Activated CD8-positive, alpha-beta T cell treated with anti-CD3 and anti-CD28 coated beads for 36 hours (primary cell): ENCODE measurements around the gene FANCE. TPM values are rescaled to one million over a fixed set of nuclear protein-coding genes. Genes with fewer than 3 reads are reported as not detected.
A peak's percentile ranks its signal among the peaks of the same experiment; 100 is the strongest.

Experiments used
- ATAC-seq: fragments of 200-7000 bp; cut with Tn5 transposase; one replicate; pipeline ENCODE4 v1.10.0; 2021; ENCODE audit warnings: mild to moderate bottlenecking, moderate library complexity
- CTCF ChIA-PET: fragments of 350-600 bp; sonication (Branson Sonifier 250); formaldehyde crosslinking; loops from one replicate; lab custom pipeline; 2021; ENCODE audit warnings: antibody characterized with exemption; lab: Charles Lee
- POLR2A ChIA-PET: fragments of 350-600 bp; sonication (Branson Sonifier 250); formaldehyde crosslinking; loops from one replicate; lab custom pipeline; 2021; ENCODE audit warnings: antibody characterized with exemption; lab: Charles Lee
- DNase-seq: peaks from one replicate; pipeline ENCODE4 v3.0.0-alpha.2; 2020
- H3K27ac Mint-ChIP-seq: one replicate; pipeline ENCODE4 v1.8.0; 2021; ENCODE audit warnings: mild to moderate bottlenecking, mixed read lengths
- H3K27me3 Mint-ChIP-seq: one replicate; pipeline ENCODE4 v1.8.0; 2021; ENCODE audit warnings: mixed read lengths
- H3K36me3 Mint-ChIP-seq: one replicate; pipeline ENCODE4 v1.8.0; 2021; ENCODE audit warnings: low read depth, mixed read lengths
- H3K4me1 Mint-ChIP-seq: one replicate; pipeline ENCODE4 v1.8.0; 2021; ENCODE audit warnings: low read depth, mixed read lengths
- H3K4me3 Mint-ChIP-seq: one replicate; pipeline ENCODE4 v1.8.0; 2021; ENCODE audit warnings: mild to moderate bottlenecking, moderate library complexity, mixed read lengths
- H3K9me3 Mint-ChIP-seq: one replicate; pipeline ENCODE4 v1.8.0; 2021; ENCODE audit warnings: mixed read lengths
- intact Hi-C: fragments of 100-400 bp; cut with micrococcal nuclease; formaldehyde crosslinking; loops from one replicate; pipeline ENCODE4 v1.10.0; 2022
- total RNA-seq, 2 experiments: library from RNA; stranded (reverse); gene quantifications; one replicate each; pipeline ENCODE4 v1.2.3, GENCODE V29; 2021
- TF ChIP-seq, protein P1 (sequence below): fragments of 200-600 bp; IDR thresholded peaks from one replicate; pipeline ENCODE4 v1.8.0; 2022; ENCODE audit warnings: antibody characterized with exemption, mild to moderate bottlenecking

FANCE gene
- total RNA-seq, 2 experiments from 2014 or later, result 18.8 to 19.4 TPM

DNA sequence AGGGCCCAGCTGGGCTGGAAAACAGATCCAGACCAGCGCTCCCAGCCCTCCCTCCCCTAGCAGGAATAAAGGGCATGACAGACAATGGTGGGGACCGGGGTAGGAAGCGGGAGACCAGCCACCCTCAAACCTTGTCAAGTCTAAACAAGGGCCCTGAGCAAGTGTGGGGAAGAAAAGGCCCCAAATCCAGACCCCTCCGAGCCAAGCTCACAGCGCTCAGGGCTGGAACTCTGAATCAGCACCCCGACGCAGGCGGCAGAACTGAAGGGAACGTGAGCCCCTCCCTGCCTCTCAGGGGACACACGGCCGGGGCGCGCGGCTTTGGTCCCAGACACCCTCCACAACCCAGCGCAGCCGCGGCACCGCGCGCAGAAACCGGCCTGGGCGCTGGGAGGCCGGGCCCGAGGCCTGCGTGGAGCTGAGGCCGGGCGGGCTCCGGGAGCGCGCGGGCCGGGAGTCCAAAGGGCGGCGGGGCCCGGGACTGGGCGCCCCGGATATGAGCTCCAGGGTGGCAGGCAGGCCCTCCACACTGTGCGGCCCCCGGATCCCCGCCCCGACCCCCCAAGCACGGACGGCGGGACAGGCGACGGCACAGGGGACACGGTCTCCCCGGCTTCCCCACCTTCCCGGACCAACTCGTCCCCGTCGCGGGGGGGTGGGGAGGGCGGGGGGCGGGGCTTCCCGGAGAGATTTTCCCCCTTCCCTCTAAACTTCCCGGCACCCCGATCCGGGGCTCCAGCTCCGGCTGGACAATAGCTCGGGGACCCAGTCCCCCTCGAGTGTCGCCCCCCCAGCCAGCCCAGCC, 44.1 kb downstream of the FANCE start:
- Mint-ChIP-seq H3K4me1 (peaks cover 14% of the 10 kb centered on the region), H3K27me3 (peaks cover 9% of the 10 kb centered on the region), H3K9me3 (no peaks in the 10 kb centered on the region), H3K27ac (no peak overlapping the region), H3K36me3 (no peaks in the 10 kb centered on the region), H3K4me3 (peak overlapping the region; percentile 59)
- POLR2A ChIA-PET, result interaction anchor here (0.9 to 24.5 kb wide), 5 partner anchors 11 to 46 kb away, joined by 3 to 327 read pairs (median 4); partner anchors contain the start of gene RPL10A
- DNase-seq (no peak), ATAC-seq (no peak)
- intact Hi-C loops, result no loop called here
- TF ChIP-seq, protein P1, sequence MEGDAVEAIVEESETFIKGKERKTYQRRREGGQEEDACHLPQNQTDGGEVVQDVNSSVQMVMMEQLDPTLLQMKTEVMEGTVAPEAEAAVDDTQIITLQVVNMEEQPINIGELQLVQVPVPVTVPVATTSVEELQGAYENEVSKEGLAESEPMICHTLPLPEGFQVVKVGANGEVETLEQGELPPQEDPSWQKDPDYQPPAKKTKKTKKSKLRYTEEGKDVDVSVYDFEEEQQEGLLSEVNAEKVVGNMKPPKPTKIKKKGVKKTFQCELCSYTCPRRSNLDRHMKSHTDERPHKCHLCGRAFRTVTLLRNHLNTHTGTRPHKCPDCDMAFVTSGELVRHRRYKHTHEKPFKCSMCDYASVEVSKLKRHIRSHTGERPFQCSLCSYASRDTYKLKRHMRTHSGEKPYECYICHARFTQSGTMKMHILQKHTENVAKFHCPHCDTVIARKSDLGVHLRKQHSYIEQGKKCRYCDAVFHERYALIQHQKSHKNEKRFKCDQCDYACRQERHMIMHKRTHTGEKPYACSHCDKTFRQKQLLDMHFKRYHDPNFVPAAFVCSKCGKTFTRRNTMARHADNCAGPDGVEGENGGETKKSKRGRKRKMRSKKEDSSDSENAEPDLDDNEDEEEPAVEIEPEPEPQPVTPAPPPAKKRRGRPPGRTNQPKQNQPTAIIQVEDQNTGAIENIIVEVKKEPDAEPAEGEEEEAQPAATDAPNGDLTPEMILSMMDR, result no peak
- CTCF ChIA-PET, result interaction anchor here (1.0 to 1.8 kb wide), 3 partner anchors 15 to 237 kb away, joined by 3 to 5 read pairs (median 4); no protein-coding TSS in a partner anchor

DNA sequence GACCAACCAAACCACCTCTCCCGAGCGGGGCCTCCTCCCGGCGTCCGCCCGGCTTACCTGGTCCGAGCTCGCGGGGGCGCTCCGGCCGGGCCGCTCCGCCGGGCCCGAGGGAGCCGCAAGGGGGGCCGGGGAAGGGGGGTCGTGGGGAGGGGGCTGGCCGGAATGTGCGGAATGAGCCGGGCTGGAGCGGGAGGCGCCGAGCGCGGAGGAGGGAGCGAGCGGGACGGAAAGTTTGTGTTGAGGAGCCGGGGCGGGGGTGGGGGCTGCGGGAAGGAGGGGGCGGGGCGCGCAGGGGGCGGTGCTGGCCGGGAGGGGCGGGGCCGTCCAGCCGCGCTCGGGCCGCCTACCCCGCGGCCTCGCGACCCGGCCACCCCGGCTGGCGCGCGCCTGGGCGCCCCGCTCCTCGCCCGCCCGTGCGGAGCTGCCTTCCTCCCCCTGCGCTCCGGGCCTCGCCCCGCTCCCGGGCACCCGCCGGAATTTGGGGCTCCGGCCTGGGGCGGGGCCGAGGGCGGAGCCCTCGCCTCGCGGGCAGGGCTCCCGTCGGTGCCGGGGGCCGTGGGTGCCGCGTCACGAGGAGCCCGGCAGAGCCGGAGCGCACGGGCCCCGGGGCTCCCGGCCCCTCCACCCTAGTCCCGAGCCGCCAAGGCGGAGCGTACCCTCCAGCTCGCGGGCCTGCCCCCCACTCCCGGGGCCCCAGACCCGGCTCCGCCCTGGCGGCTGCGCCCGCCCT, 44.9 kb downstream of the FANCE start, which contains the start of gene TEAD3:
TSS of gene TEAD3 (minus strand) at position 239 of the 730 bp plus-strand sequence.
- peaks cover 11% of the 10 kb centered on the region for H3K27me3 Mint-ChIP-seq
- no peaks in the 10 kb centered on the region for H3K36me3 Mint-ChIP-seq
- H3K4me1 Mint-ChIP-seq, result peaks cover 14% of the 10 kb centered on the region
- DNase-seq, result peak; percentile 48
- TF ChIP-seq, protein P1, result no peak
- H3K27ac Mint-ChIP-seq, result peak within 1 kb of the TSS; percentile 75
- POLR2A ChIA-PET, result interaction anchor here (0.6 to 24.5 kb wide), 5 partner anchors 10 to 76 kb away, joined by 3 to 327 read pairs (median 4); partner anchors contain the start of gene RPL10A
- CTCF ChIA-PET, result interaction anchor here (1.0 to 1.8 kb wide), 6 partner anchors 8 to 240 kb away, joined by 3 to 5 read pairs (median 3); partner anchors contain the start of gene ARMC12
- intact Hi-C loops, result no loop called here
- H3K4me3 Mint-ChIP-seq, result peak within 1 kb of the TSS; percentile 72
- H3K9me3 Mint-ChIP-seq, result no peaks in the 10 kb centered on the region
- peak; percentile 74 for ATAC-seq

DNA sequence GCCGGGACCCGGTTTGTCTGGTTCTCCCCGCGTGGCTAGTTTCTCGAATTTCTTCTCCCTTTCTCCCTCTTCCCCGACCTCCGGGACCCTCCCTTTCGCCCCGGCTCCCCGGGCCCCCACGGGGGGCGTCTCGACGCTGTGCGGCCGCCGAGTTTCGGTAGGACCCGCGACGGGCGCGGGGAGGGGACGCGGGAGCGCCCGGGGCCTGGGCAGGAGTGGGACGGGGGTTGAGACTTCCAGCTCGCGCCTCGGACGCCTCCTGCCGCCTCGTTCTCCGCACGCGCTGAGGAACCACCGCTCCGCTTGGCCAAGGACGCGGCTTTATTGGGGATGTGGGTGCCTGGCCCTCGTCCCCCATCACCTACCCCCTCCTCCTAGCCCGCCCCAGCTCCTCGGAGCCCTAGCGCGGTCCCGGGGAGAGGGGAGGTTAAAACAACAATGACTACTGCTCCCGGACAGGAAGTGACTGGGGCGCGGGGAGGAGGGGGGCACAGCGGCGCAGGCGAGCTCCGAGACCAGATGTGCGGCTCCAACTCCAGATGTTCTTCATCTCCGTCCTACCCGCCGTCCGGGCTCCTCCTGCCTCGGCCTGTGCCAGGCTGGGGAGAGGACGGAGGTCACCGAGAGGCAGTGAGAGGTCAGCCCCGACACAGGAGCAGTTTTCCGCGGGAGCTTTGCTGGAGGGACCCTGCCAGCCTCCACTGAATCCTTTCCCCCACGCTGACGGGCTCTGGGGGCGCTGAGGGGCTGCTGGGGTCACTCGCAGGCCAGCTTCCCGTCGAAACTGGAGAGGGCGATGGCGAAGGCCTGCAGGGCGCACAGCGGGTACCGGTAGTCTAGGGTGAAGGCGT, 45.7 kb downstream of the FANCE start:
- ChIA-PET CTCF (interaction anchor here (0.8 to 1.8 kb wide), 5 partner anchors 9 to 239 kb away, joined by 3 to 4 read pairs (median 3); partner anchors contain the start of gene ARMC12), POLR2A (interaction anchor here (0.6 to 24.5 kb wide), 4 partner anchors 13 to 75 kb away, joined by 3 to 327 read pairs (median 4); partner anchors contain the start of gene RPL10A)
- Mint-ChIP-seq H3K36me3 (no peaks in the 10 kb centered on the region), H3K27ac (peak overlapping the region; percentile 75), H3K27me3 (peaks cover 11% of the 10 kb centered on the region), H3K4me1 (peaks cover 14% of the 10 kb centered on the region), H3K9me3 (no peaks in the 10 kb centered on the region), H3K4me3 (peak overlapping the region; percentile 72)
- ATAC-seq (peak; percentile 51), DNase-seq (peak; percentile 68)
- intact Hi-C loops, result no loop called here
- TF ChIP-seq, protein P1, result no peak

DNA sequence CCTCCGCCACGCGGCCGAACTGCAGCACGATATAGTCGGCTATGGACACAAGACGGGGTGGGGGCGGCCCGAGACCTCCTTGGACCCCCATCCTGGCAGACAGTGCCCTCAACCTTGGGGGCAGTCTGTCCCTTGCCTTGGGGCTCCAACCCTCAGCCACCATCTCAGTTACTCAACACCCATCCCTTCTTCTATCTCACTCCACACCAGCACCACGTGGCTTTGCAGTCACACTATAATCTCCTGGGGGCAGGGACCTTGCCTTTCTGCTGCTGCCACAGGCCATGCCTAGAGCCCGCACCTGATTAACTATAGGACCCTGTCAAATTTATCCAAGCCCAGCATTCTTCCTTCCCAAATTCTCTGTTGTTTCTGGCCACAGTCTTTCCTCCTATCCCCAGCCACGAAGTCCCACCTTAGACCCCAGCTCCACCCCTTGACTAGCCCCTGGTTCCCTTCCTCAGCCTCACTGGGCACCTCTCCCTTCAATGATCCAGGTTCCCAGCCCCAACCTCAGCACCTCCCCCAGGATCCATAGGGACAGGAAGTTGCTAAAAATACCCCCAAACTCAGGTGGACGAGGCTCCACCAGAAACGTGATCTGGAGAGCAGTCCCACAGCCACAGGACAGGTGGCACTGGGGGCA, 46.4 kb downstream of the FANCE start:
- Mint-ChIP-seq H3K4me1 (peaks cover 10% of the 10 kb centered on the region), H3K4me3 (peak overlapping the region; percentile 72), H3K27me3 (peaks cover 11% of the 10 kb centered on the region), H3K9me3 (no peaks in the 10 kb centered on the region), H3K36me3 (no peaks in the 10 kb centered on the region), H3K27ac (peak overlapping the region; percentile 75)
- intact Hi-C loops, result no loop called here
- TF ChIP-seq, protein P1, result no peak
- CTCF ChIA-PET, result interaction anchor here (0.8 to 1.8 kb wide), 3 partner anchors 9 to 239 kb away, joined by 3 to 4 read pairs (median 3); partner anchors contain the start of gene ARMC12
- no peak for DNase-seq
- POLR2A ChIA-PET, result interaction anchor here (1.8 to 24.5 kb wide), 2 partner anchors 14 to 27 kb away, joined by 4 to 327 read pairs; partner anchors contain the start of gene RPL10A
- no peak for ATAC-seq
